Testis (tissue), 2 donors: ENCODE results near the gene CLCN1.

ENCODE experiments used
- CTCF ChIP-seq, 3 experiments: fragments of 450-650 bp in 2 of 3; fragments of 200-600 bp in 1 of 3; sonication (generic) in 1 of 3; IDR thresholded peaks; one replicate each; pipeline ENCODE4 v1.5.1; 2016 to 2019; ENCODE audit warnings: antibody characterized with exemption in 3 of 3, mild to moderate bottlenecking in 2 of 3, moderate library complexity in 1 of 3
- POLR2A ChIP-seq: fragments of 450-650 bp; IDR thresholded peaks from one replicate; pipeline ENCODE4 v1.6.1; 2017; ENCODE audit warnings: antibody characterized with exemption, mild to moderate bottlenecking, moderate library complexity

GRCh38 chr7:143304938-143305337 lies 11.0 kb upstream of the CLCN1 start:
- no peak for TF ChIP-seq CTCF (IDR thresholded peaks at IDR 0.05)
- no peak for TF ChIP-seq POLR2A
